ENCODE measurements around the gene OR6C65.
A peak's percentile ranks its signal among the peaks of the same experiment; 100 is the strongest.

The OR6C65 gene

GRCh38 chr12:55443776-55444175 is 43.4 kb downstream of the OR6C65 start, which contains the start of gene OR6C2:
Gene OR6C2 (plus strand): TSS chr12:55444076. CDS start chr12:55452214, 8,138 bp downstream.
- no peak for TF ChIP-seq CTCF (conservative IDR thresholded peaks at IDR 0.05)
- H3K27ac ChIP-seq = no peak within 1 kb of the TSS

DNA sequence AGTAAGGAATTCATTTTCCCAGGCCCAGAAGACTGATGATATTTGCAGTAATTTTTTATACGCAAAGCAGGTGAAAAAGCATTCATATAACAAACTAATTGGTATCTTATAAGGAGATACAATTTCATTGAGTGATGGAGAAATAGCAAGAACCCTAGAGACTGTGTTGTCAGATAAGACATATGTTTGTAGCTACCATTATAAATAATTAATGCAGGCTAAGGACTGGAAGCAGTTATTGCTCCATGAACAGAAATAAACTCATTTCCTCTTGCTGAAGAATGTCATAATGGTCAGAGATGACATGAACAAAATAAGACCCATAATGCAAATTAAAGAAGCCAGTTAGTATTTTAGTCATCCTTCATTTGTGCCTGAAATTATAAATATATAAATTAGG is 45.0 kb downstream of the OR6C65 start:
- no peak overlapping the region for H3K27ac ChIP-seq
- no peak for TF ChIP-seq CTCF (conservative IDR thresholded peaks at IDR 0.05)

DNA sequence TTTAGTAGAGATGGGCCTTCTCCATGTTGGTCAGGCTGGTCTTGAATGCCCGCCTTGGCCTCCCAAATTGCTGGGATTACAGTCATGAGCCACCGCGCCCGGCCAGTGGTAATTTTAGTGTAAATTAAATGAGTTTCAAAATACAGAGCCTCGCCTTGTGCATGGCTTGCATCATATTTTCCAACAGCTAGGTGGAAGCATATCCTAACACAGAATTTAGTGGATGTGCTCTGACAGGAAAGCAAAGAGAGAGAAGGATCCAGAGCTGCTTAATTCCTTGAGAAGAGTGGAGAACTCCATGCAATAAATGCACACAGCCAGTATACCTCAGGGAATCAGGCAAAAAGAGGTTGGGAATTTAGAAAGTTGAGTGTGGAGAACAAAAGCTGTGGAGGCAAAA is 46.0 kb downstream of the OR6C65 start:
- H3K27ac ChIP-seq = no peak overlapping the region
- TF ChIP-seq CTCF (conservative IDR thresholded peaks at IDR 0.05) = peak; percentile 81

DNA sequence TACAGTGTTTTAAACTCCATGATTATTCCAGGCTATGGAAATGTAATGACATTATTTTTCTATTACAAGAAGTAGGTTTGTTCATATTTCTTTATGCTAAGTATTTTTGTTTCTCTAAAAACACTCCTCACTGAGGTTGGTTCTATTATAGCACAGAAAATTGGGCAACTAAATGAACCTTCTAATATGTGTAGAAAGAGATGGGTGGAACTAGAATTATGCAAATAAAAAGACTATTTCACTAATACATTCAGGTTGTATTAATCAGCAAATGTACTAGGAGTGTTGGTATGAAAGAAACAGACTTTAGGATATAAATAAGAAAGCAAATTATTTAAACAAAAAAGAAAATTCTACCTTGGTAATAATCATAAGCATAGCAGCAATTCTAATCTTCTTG is 48.5 kb downstream of the OR6C65 start:
- no peak overlapping the region for H3K27ac ChIP-seq
- TF ChIP-seq CTCF (conservative IDR thresholded peaks at IDR 0.05) = no peak

Data from VCaP (cell line).